Neural cell (in vitro differentiated cells): ENCODE results near the gene PLEKHF1. TPM values are rescaled to one million over a fixed set of nuclear protein-coding genes. Genes with fewer than 3 reads are reported as not detected.

ENCODE experiments used
- H2AFZ ChIP-seq: fragments of 200-600, 300-800 bp; sonication (generic), shearing (Covaris generic); 2 replicates; pipeline ENCODE4 v1.6.0; 2014; ENCODE audit warnings: low read depth, mild to moderate bottlenecking, antibody characterized with exemption, low read length, moderate library complexity
- H3F3A ChIP-seq: fragments of 200-600 bp; shearing (Covaris generic); 2 replicates; pipeline ENCODE4 v1.6.1; 2016; ENCODE audit warnings: mild to moderate bottlenecking, moderate library complexity, mixed read lengths, antibody characterized with exemption, low read length; ENCODE audit not compliant: insufficient read depth, poor library complexity, severe bottlenecking
- H3K27ac ChIP-seq: fragments of 200-600, 300-800 bp; sonication (generic), shearing (Covaris generic); 2 replicates; pipeline ENCODE4 v1.5.1; 2014; ENCODE audit warnings: mild to moderate bottlenecking, low read length, moderate library complexity
- H3K27me3 ChIP-seq: fragments of 300-800, 200-600 bp; sonication (generic), shearing (Covaris generic); 2 replicates; pipeline ENCODE4 v1.6.0; 2014; ENCODE audit warnings: mild to moderate bottlenecking, low read depth, low read length, moderate library complexity; ENCODE audit not compliant: insufficient read depth
- H3K36me3 ChIP-seq: fragments of 300-800, 200-600 bp; sonication (generic), shearing (Covaris generic); 2 replicates; pipeline ENCODE4 v1.5.1; 2014; ENCODE audit warnings: mild to moderate bottlenecking, antibody characterized with exemption, low read length, moderate library complexity; ENCODE audit not compliant: insufficient read depth
- H3K4me2 ChIP-seq: fragments of 300-800, 200-600 bp; sonication (generic), shearing (Covaris generic); 2 replicates; pipeline ENCODE4 v1.6.0; 2014; ENCODE audit warnings: mild to moderate bottlenecking, low read length
- H3K4me3 ChIP-seq: fragments of 300-800, 200-600 bp; sonication (generic), shearing (Covaris generic); 2 replicates; pipeline ENCODE4 v1.5.1; 2014; ENCODE audit warnings: mild to moderate bottlenecking, low read length, moderate library complexity
- H3K79me2 ChIP-seq: fragments of 200-600 bp; shearing (Covaris generic); replicated peaks from 2 replicates; pipeline ENCODE4 v1.6.0; 2014; ENCODE audit warnings: mild to moderate bottlenecking, low read length, moderate library complexity; ENCODE audit not compliant: insufficient read depth
- H3K9ac ChIP-seq: fragments of 300-800, 200-600 bp; sonication (generic), shearing (Covaris generic); 2 replicates; pipeline ENCODE4 v1.6.1; 2016; ENCODE audit warnings: mild to moderate bottlenecking, low read length, mixed read lengths
- H3K9me2 ChIP-seq: fragments of 200-600 bp; shearing (Covaris generic); 2 replicates; pipeline ENCODE4 v1.6.1; 2016; ENCODE audit warnings: mild to moderate bottlenecking, low read length, mixed read lengths; ENCODE audit not compliant: insufficient read depth
- H3K9me3 ChIP-seq: fragments of 200-600, 300-800 bp; sonication (generic), shearing (Covaris generic); 2 replicates; pipeline ENCODE4 v1.6.1; 2016; ENCODE audit warnings: mild to moderate bottlenecking, mixed run types, low read length, moderate library complexity, mixed read lengths
- H4K20me1 ChIP-seq: fragments of 200-600 bp; shearing (Covaris generic); 2 replicates; pipeline ENCODE4 v1.6.1; 2016; ENCODE audit warnings: mild to moderate bottlenecking, mixed run types; ENCODE audit not compliant: insufficient read depth
- CTCF ChIP-seq: fragments of 450-650 bp; IDR thresholded peaks from 2 replicates; pipeline ENCODE4 v1.5.1; 2014; ENCODE audit warnings: antibody characterized with exemption, mild to moderate bottlenecking, moderate library complexity; ENCODE audit not compliant: poor library complexity, severe bottlenecking
- EP300 ChIP-seq: fragments of 450-650 bp; conservative IDR thresholded peaks from 2 replicates; pipeline ENCODE4 v1.6.1; 2014; ENCODE audit warnings: antibody characterized with exemption, mild to moderate bottlenecking, moderate library complexity; ENCODE audit not compliant: poor library complexity, severe bottlenecking
- EZH2 ChIP-seq: fragments of 200-600, 300-800 bp; shearing (Covaris generic), sonication (generic); IDR thresholded peaks from 2 replicates; pipeline ENCODE4 v1.6.1; 2014; ENCODE audit warnings: antibody characterized with exemption, low read length, borderline replicate concordance, mild to moderate bottlenecking; ENCODE audit not compliant: insufficient read depth, poor library complexity, severe bottlenecking
- MXI1 ChIP-seq: fragments of 450-650 bp; conservative IDR thresholded peaks from 2 replicates; pipeline ENCODE4 v1.6.1; 2014; ENCODE audit warnings: antibody characterized with exemption, mild to moderate bottlenecking; ENCODE audit not compliant: poor library complexity, severe bottlenecking
- POLR2AphosphoS5 ChIP-seq: IDR thresholded peaks from 2 replicates; pipeline ENCODE4 v1.6.1; 2012
- RAD21 ChIP-seq: fragments of 450-650 bp; conservative IDR thresholded peaks from 2 replicates; pipeline ENCODE4 v1.6.1; 2014; ENCODE audit warnings: antibody characterized with exemption, mild to moderate bottlenecking, moderate library complexity
- REST ChIP-seq: IDR thresholded peaks from 2 replicates; pipeline ENCODE4 v1.6.1; 2012; ENCODE audit warnings: borderline replicate concordance
- SMC3 ChIP-seq: fragments of 450-650 bp; conservative IDR thresholded peaks from 2 replicates; pipeline ENCODE4 v1.6.1; 2014; ENCODE audit warnings: antibody characterized with exemption, mild to moderate bottlenecking, moderate library complexity; ENCODE audit not compliant: poor library complexity
- TAF1 ChIP-seq: IDR thresholded peaks from 2 replicates; pipeline ENCODE4 v1.6.1; 2012; ENCODE audit warnings: low read depth
- polyA plus RNA-seq: library from polyadenylated mRNA; depleted of rRNA; stranded (reverse); fragments of >200 nt; gene quantifications from 2 replicates; pipeline ENCODE4 v1.2.3, GENCODE V29; 2014

Gene PLEKHF1
- polyA plus RNA-seq, 1 donor from 2014 or later: not detected

- Histone ChIP-seq H3K4me3 (no peak overlapping the region), H3K36me3 (no peaks in the 10 kb centered on the region), H3K27ac (no peak overlapping the region), H3K9me3 (no peaks in the 10 kb centered on the region), H3K4me2 (no peak overlapping the region), H3F3A (no peaks in the 10 kb centered on the region), H3K27me3 (no peaks in the 10 kb centered on the region), H3K9ac (no peak overlapping the region), H3K79me2 (no peaks in the 10 kb centered on the region), H3K9me2 (no peaks in the 10 kb centered on the region), H4K20me1 (no peaks in the 10 kb centered on the region), H2AFZ (no peak overlapping the region)
- TF ChIP-seq RAD21: no peak
- no peak for TF ChIP-seq MXI1
- TF ChIP-seq TAF1: no peak
- TF ChIP-seq REST: no peak
- TF ChIP-seq SMC3: no peak
- no peak for TF ChIP-seq POLR2AphosphoS5
- no peak for TF ChIP-seq EZH2
- no peak for TF ChIP-seq EP300
- no peak for TF ChIP-seq CTCF
These were observed 22.1 kb downstream of the PLEKHF1 start for GRCh38 chr19:29687244-29687896.

GRCh38 chr19:29687897-29688728 lies 22.9 kb downstream of the PLEKHF1 start:
- no peaks in the 10 kb centered on the region for H3K27me3 ChIP-seq
- H4K20me1 ChIP-seq: no peaks in the 10 kb centered on the region
- H3K9me3 ChIP-seq: no peaks in the 10 kb centered on the region
- H3K4me3 ChIP-seq: no peak overlapping the region
- no peaks in the 10 kb centered on the region for H3K9me2 ChIP-seq
- no peak for TF ChIP-seq POLR2AphosphoS5
- no peak for TF ChIP-seq RAD21
- no peak overlapping the region for H2AFZ ChIP-seq
- no peaks in the 10 kb centered on the region for H3F3A ChIP-seq
- no peaks in the 10 kb centered on the region for H3K36me3 ChIP-seq
- H3K9ac ChIP-seq: no peak overlapping the region
- H3K4me2 ChIP-seq: no peak overlapping the region
- no peaks in the 10 kb centered on the region for H3K79me2 ChIP-seq
- no peak overlapping the region for H3K27ac ChIP-seq
